Right lobe of liver (tissue), 6 donors: ENCODE data around the gene ANO4. TPM values are rescaled to one million over a fixed set of nuclear protein-coding genes. Genes with fewer than 3 reads are reported as not detected.

Experiments
- ATAC-seq, 4 donors: fragments of 200-7000 bp; cut with Tn5 transposase; one replicate each; pipeline ENCODE4 v1.9.1; 2020; ENCODE audit warnings: mild to moderate bottlenecking in 4 of 4, moderate library complexity in 4 of 4
- DNase-seq, 3 donors: peaks; one replicate each; pipeline ENCODE4 v3.0.0-alpha.2; 2020
- H3K27ac ChIP-seq, 3 donors: fragments of 200-600 bp; one replicate each; pipeline ENCODE4 v1.8.0; 2022
- H3K27me3 ChIP-seq, 2 donors: fragments of 200-600 bp; one replicate each; pipeline ENCODE4 v1.8.0; 2022
- H3K36me3 ChIP-seq, 4 donors: fragments of 200-600 bp; sonication (generic) in 1 of 4; one replicate each; pipeline versions ENCODE4 v1.5.1 to v1.8.0; 2017 to 2022; ENCODE audit warnings: control low read depth in 1 of 4
- H3K4me1 ChIP-seq, 4 donors: fragments of 200-600 bp; sonication (generic) in 1 of 4; one replicate each; pipeline versions ENCODE4 v1.5.1 to v1.8.0; 2017 to 2022; ENCODE audit warnings: control low read depth in 1 of 4
- H3K4me3 ChIP-seq, 3 donors: fragments of 200-600 bp; one replicate each; pipeline ENCODE4 v1.8.0; 2022
- H3K9me3 ChIP-seq, 4 donors: fragments of 200-600 bp; sonication (generic) in 1 of 4; one replicate each; pipeline versions ENCODE4 v1.5.1 to v1.8.0; 2017 to 2022; ENCODE audit warnings: control low read depth in 1 of 4
- POLR2A ChIP-seq: fragments of 450-650 bp; IDR thresholded peaks from one replicate; pipeline ENCODE4 v1.6.1; 2017; ENCODE audit warnings: antibody characterized with exemption, mild to moderate bottlenecking
- WGBS: methylation state at CpG from one replicate; pipeline ENCODE4 v1.1.6; 2018; ENCODE audit warnings: low coverage, low lambda C conversion rate; ENCODE audit not compliant: insufficient coverage; ENCODE audit errors: missing lambda C conversion rate; 5-methylcytosine and 5-hydroxymethylcytosine counted together
- intact Hi-C, 2 donors: fragments of 100-400 bp; cut with DNase I; formaldehyde crosslinking; loops; one replicate each; pipeline versions ENCODE4 v1.11.2 to v1.14.1; 2022
- total RNA-seq, 6 experiments: library from RNA; depleted of rRNA in 2 of 6; stranded (reverse); fragments of >200 nt in 2 of 6; fragmentation: NEBNext Ultra II Directional in 3 of 6; extraction: Animal tissue kit (Norgen Biotek cat#: 25700) in 3 of 6; gene quantifications; one replicate each; pipeline versions ENCODE4 v1.1.0 to v1.2.4, GENCODE V29; 2016 to 2023
- TF ChIP-seq, protein P1 (sequence below), 4 donors: fragments of 200-600 bp in 3 of 4; fragments of 450-650 bp in 1 of 4; IDR thresholded peaks; one replicate each; pipeline versions ENCODE4 v1.5.1 to v1.8.0; 2016 to 2022; ENCODE audit warnings: antibody characterized with exemption in 4 of 4, mild to moderate bottlenecking in 2 of 4
- donor health status: DM: no; HTN: yes; CAD: no.
- donor health status: DM: no; HTN: no; CAD: no.
- donor health status: DM: no; HTN: no; CAD: no.
- donor health status: DM: no; HTN: yes; CAD: no.
- donor health status: DM: no; HTN: yes; CAD: no.

ANO4 gene
- total RNA-seq, 6 experiments from 2014 or later, result 0.13 TPM; not detected in 5

DNA sequence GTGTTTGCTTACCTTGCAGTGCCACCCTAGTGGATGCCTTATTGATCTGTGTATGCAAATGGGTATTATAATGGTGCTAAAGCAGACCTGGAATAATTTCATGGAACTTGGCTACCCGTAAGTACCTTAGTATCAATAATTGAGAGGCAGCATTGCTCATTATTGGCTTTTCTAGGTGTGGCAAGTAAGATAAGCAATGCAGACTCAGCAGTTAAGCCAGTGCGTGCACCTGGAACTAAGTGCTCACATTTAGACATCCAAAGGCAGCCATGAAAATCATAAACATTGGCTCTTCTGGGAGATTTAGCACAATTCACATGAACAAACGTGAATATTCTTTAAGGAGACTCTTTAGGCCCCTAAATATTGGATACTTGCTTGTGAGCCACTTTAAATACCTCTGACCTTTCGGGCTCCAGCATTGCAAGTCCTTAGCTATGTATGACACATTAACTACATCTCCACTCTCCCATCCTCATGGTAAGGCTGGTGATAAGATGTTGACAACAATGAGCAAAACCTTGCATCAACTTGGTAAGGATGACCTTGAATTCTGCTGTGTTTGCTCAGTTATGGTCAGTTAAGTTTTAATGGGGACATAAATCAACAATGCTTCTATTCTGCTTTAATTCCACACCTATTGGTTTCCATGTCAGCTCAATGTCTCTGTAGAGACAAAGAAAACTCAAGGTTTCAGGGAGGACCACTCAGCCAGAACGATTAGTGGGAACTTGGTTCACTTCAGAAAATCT lies 303.4 kb downstream of the ANO4 start:
- no peak overlapping the region for H3K4me3 ChIP-seq
- intact Hi-C loops, result no loop called here
- no peaks in the 10 kb centered on the region for H3K4me1 ChIP-seq
- no peak for TF ChIP-seq POLR2A
- TF ChIP-seq, protein P1, sequence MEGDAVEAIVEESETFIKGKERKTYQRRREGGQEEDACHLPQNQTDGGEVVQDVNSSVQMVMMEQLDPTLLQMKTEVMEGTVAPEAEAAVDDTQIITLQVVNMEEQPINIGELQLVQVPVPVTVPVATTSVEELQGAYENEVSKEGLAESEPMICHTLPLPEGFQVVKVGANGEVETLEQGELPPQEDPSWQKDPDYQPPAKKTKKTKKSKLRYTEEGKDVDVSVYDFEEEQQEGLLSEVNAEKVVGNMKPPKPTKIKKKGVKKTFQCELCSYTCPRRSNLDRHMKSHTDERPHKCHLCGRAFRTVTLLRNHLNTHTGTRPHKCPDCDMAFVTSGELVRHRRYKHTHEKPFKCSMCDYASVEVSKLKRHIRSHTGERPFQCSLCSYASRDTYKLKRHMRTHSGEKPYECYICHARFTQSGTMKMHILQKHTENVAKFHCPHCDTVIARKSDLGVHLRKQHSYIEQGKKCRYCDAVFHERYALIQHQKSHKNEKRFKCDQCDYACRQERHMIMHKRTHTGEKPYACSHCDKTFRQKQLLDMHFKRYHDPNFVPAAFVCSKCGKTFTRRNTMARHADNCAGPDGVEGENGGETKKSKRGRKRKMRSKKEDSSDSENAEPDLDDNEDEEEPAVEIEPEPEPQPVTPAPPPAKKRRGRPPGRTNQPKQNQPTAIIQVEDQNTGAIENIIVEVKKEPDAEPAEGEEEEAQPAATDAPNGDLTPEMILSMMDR (IDR thresholded peaks at IDR 0.05), result no peak
- ATAC-seq (no peak), DNase-seq (no peak)
- no peaks in the 10 kb centered on the region for H3K36me3 ChIP-seq
- WGBS, result 38% methylated on average over 5 of the region's 5 CpGs
- no peaks in the 10 kb centered on the region for H3K9me3 ChIP-seq
- H3K27me3 ChIP-seq, result no peaks in the 10 kb centered on the region
- no peak overlapping the region for H3K27ac ChIP-seq

DNA sequence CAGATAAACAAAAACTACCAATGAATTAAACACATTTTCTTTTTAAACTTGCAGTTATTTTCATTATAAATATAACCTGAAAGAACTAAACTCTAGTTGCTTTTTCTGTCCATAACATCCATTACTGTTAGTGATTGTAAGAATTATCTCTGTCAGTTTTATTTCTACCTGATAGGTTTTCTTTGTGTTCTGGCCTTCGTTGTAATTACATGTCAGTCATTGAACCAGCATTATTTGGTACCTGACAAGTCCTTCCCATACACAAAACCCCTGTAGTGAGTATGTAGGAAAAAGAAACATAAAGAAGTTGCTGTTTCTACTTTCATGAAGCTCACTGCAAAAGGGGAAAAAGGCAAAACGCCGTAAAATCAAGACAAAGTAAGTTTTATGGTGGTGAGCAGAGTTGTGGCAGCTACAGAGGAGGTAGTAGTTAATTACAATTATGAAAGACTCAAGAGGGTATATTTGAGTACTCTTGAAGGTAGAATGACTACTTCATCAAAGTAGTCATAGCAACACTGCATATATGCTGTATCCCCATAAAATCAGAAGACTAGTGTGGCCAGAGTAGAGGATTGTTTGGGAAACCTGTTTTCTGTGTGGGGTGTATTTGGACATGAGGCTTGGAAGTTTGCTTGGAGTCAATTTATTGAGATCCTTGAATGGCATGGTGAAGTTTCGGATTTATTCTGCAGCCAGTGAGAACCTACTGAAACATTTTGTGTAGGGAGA lies 312.6 kb downstream of the ANO4 start:
- Histone ChIP-seq H3K9me3 (no peaks in the 10 kb centered on the region), H3K4me3 (no peak overlapping the region), H3K36me3 (no peaks in the 10 kb centered on the region), H3K4me1 (no peaks in the 10 kb centered on the region), H3K27ac (no peak overlapping the region), H3K27me3 (no peaks in the 10 kb centered on the region)
- DNase-seq (no peak), ATAC-seq (no peak)
- intact Hi-C loops, result no loop called here
- TF ChIP-seq, protein P1 (IDR thresholded peaks at IDR 0.05), result no peak
- TF ChIP-seq POLR2A, result no peak
- WGBS, result 52% methylated on average over 4 of the region's 4 CpGs

DNA sequence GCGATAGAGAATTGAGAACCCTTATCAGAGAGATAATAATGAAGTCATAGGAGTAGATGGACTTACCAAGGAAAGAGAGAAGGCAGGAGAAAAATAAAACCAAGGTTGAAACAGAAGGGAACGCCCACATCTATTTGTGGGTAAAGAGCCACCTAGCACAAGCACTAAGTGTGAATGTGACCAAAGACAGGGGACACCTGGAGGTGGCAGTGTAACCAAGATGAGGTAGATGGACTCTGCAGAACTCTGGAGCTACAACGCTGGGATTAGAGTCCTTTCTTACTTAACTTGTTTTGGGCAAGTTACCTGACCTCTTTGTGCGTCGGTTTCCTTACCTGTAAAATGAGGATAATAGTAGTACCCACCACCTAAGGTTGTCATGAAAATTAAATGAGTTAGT lies 313.6 kb downstream of the ANO4 start:
- TF ChIP-seq POLR2A, result no peak
- TF ChIP-seq, protein P1 (IDR thresholded peaks at IDR 0.05), result no peak
- H3K27me3 ChIP-seq, result no peaks in the 10 kb centered on the region
- WGBS, result 65% methylated on average over 5 of the region's 5 CpGs
- H3K9me3 ChIP-seq, result no peaks in the 10 kb centered on the region
- DNase-seq, result no peak
- no peak overlapping the region for H3K27ac ChIP-seq
- no peak overlapping the region for H3K4me3 ChIP-seq
- no peak for ATAC-seq
- H3K4me1 ChIP-seq, result no peaks in the 10 kb centered on the region
- H3K36me3 ChIP-seq, result no peaks in the 10 kb centered on the region
- intact Hi-C loops, result no loop called here

GRCh38 chr12:101110866-101111265 lies 316.3 kb downstream of the ANO4 start:
- intact Hi-C loops, result no loop called here
- Histone ChIP-seq H3K27ac (no peak overlapping the region), H3K27me3 (no peaks in the 10 kb centered on the region), H3K4me1 (no peaks in the 10 kb centered on the region), H3K9me3 (no peaks in the 10 kb centered on the region), H3K4me3 (no peak overlapping the region), H3K36me3 (no peaks in the 10 kb centered on the region)
- TF ChIP-seq, protein P1 (IDR thresholded peaks at IDR 0.05), result no peak
- no peak for TF ChIP-seq POLR2A
- no peak for ATAC-seq
- 37% methylated on average over 3 of the region's 3 CpGs for WGBS
- DNase-seq, result no peak
